Medulla oblongata (tissue), 1 donor: ENCODE measurements around the gene AMHR2.
A peak's percentile ranks its signal among the peaks of the same experiment; 100 is the strongest.
"Not testable (repeated sequence)": the region's sequence is repeated elsewhere in the genome, so short reads cannot be mapped to it uniquely, and the experiment has no call there.

ENCODE experiments used
- DNase-seq: peaks from one replicate; pipeline ENCODE4 v3.0.0-alpha.2; 2015; ENCODE audit errors: extremely low spot score

The AMHR2 gene

DNA sequence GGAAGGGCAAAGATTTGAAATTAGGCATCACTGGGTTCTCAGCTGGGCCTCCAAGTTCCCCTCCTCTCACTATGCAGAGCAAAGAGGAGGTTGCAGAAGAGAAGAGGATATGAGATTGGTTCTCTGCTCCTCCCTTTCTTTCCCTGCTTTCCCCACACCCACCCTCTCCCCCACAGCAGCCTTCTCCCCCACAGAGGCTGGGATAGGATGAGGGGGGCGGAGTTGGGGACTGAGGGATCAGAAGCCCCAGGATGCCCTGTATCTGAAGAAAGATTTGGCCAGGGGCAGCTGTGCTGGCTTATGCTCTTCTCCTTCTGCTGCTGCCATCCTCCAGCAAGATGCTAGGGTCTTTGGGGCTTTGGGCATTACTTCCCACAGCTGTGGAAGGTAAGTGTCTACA, at the start of gene AMHR2:
Gene AMHR2, plus strand, starts transcription at position 259 of the 400 bp plus-strand sequence. Its CDS starts 80 bp downstream, at position 339.
- no peak for DNase-seq

DNA sequence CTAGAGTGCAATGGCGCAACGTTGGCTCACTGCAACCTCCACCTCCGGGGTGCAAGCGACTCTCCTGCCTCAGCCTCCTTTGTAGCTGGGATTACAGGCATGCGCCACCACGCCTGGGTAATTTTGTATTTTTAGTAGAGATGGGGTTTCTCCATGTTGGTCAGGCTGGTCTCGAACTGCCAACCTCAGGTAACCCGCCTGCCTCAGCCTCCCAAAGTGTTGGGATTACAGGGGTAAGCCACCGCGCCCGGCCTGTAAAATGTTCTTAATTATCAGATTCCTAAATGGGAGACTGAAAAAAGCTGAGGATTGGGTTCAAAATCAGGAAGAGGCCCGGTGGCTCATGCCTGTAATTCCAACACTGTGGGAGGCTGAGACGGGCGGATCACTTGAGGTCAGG, 49.4 kb upstream of the AMHR2 start:
- not testable (repeated sequence) for DNase-seq

DNA sequence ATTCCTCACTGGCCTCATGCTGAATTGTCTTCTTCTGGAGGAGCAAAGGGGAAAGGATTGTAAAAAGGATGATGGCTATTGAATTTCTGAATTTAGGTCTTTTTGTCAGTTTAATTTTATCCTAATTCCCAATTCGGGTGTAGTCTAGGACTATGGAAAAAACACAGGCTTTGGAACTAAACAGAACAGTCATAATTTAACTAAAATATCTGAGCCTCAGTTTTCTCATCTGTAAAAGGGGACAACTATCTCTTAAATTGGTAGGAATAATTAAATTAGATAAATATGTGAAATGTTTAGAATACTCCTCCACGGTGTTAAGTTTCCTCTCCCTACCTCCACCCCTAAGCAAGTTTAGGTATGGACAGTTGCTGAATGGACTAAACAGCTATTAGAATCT, 46.9 kb upstream of the AMHR2 start:
- DNase-seq = no peak

- DNase-seq = no peak
These were observed 45.4 kb upstream of the AMHR2 start for GRCh38 chr12:53378222-53378621.

DNA sequence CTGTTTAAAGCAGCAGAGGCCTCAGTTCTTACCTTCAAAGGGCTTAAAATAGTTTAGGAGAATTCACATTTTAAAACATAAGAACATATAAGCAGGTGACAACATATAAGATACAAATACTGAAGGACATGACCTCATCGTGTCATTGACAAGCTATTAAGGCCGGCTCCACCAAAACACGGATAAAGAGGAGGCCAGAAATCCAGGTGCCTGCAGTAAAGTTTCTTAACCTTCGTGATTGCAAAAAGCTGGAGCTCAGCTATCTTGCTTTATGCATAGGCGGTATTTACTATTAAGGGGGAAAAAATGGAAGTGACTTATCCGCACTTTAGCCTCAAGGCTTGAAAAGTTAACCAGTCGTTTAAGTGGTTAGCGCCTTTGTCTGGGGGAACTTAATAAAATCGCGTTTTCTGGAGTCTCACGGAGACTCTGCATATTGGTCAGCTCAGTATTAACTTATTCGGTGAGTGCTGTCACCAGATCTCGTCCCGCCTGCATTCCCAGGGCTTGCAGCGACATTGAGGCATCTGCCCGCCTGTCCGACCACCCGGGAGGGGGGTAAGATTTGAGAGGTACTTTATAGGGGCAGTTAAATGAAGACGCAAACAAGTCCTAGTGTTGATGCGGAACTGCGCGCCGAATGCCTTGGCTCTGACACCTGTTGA, 44.8 kb upstream of the AMHR2 start:
- DNase-seq = no peak

- peak; percentile 100 for DNase-seq
These were observed 44.1 kb upstream of the AMHR2 start for GRCh38 chr12:53379389-53380103.

DNA sequence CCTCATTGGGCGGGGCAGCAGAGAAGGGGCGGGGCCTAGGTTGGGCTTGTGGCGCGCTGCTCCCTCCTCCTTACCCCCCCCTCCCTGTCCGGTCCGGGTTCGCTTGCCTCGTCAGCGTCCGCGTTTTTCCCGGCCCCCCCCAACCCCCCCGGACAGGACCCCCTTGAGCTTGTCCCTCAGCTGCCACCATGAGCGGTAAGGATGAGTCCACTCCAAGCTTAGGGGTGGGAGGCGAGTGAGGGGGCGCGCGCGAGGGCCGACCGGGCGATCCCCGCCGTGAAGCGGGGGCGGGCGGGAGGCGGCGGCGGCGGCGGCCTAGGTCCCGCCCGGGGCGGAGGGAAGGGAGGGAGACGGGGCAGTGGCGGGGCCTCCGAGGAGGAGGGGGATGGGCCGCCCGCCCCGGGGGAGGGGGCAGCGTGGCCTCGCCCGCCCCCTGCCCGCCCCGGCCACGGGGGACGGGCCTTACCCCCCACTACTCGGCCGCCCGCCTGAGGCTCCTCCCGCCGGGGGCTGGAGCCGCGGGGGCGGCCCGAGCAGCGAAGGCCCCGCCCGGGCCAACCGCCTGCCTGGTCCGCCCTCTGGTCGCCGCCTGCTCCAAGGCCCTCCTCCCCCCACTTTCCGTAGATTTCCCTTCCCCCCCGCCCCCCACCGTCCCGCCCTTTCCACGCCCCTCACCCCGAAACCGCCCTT, 43.4 kb upstream of the AMHR2 start, which contains the start of gene SP1:
Gene SP1, plus strand, starts transcription at position 73 of the 690 bp plus-strand sequence. Its CDS starts 116 bp downstream, at position 189.
- peak; percentile 93 for DNase-seq

DNA sequence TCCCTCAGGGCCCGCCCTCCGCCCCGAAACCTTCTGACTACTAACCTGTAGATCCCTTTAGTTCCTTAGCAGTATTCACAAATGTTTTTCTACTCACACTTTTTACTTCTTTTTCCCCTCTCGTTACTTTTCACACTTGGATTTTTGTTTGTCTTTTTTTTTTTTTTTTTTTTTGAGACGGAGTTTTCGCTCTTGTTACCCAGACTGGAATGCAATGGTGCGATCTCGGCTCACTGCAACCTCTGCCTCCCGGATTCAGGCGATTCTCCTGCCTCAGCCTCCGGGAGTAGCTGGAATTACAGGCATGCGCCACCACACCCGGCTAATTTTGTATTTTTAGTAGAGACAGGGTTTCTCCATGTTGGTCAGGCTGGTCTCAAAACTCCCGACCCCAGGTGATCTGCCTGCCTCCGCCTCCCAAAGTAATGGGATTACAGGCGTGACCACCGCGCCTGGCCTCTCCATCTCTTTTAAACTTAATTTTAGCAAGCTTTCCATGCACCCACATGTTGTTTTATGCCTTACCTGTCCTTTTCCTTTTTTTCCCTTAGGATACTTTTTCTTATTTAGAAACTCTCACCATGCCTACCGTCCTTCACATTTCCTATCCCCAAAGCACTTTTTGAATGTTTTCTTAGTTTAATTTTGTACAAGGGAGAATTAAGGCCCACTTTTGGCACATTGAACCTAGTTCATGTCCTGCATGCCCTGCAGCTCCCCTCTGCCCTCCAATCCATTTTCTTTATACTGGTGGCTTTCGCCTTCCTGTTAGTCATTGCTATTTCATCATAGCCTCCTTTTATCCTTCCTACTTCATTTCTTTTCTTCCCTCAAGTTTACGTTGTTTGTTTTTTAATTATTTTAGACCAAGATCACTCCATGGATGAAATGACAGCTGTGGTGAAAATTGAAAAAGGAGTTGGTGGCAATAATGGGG, 42.6 kb upstream of the AMHR2 start:
- no peak for DNase-seq

- peak; percentile 75 for DNase-seq
These were observed 41.7 kb upstream of the AMHR2 start for GRCh38 chr12:53381731-53382630.

- no peak for DNase-seq
These were observed 40.4 kb upstream of the AMHR2 start for GRCh38 chr12:53383258-53383657.

DNA sequence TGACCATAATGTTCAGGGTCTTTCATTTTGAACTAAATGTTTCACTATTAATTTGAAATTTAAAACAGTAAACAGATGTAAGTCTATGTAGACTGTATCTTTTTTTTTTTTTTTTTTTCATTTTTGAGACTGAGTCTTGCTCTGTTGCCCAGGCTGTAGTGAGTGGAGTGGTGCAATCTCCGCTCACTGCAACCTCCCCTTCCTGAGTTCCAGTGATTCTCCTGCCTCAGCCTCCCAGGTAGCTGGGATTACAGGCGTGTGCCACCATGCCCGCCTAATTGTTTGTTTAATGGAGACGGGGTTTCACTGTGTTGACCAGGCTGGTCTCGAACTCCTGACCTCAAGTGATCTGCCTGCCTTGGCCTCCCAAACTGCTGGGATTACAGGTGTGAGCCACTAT, 37.3 kb upstream of the AMHR2 start:
- not testable (repeated sequence) for DNase-seq

DNA sequence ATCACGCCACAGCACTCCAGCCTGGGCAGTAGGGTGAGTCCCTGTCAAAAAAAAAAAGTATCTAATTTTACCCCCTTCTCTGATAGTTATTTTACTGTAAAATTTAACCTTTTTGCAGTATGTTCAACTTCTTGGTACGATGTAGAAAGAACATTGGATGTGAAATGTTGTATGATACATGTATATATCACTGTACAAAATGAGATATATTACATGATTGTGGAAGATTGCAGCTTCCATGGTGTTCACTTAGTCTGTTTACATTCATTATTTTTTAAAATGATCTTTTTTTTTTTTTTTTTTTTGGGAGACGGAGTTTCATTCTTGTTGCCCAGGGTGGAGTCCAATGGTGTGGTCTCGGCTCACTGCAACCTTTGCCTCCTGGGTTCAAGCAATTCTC, 34.7 kb upstream of the AMHR2 start:
- no peak for DNase-seq

GRCh38 chr12:53389702-53390101, 34.0 kb upstream of the AMHR2 start:
- no peak for DNase-seq

GRCh38 chr12:53391724-53392123, 31.9 kb upstream of the AMHR2 start:
- no peak for DNase-seq

- no peak for DNase-seq
These were observed 23.8 kb upstream of the AMHR2 start for GRCh38 chr12:53399896-53400295.

- not testable (repeated sequence) for DNase-seq
These were observed 21.3 kb upstream of the AMHR2 start for GRCh38 chr12:53402351-53402750.

- DNase-seq = no peak
These were observed 20.8 kb upstream of the AMHR2 start for GRCh38 chr12:53402871-53403270.

- DNase-seq = no peak
These were observed 12.7 kb upstream of the AMHR2 start for GRCh38 chr12:53410951-53411350.

- no peak for DNase-seq
These were observed 10.0 kb upstream of the AMHR2 start for GRCh38 chr12:53413485-53414204.
